K562 (cell line): ENCODE measurements around the gene METAP1. TPM values are rescaled to one million over a fixed set of nuclear protein-coding genes. Genes with fewer than 3 reads are reported as not detected.

ENCODE experiments used
- ATAC-seq: fragments of 200-7000 bp; cut with Tn5 transposase; 3 replicates; pipeline ENCODE4 v1.9.1; 2020; ENCODE audit warnings: moderate library complexity
- BruUV-seq: library from RNA; stranded (reverse); fragments of 400-500 nt; replicated peaks from 2 replicates; lab custom pipeline; 2021; lab: Mats Ljungman, UMichigan
- CTCF ChIA-PET: fragments of 300-600 bp; formaldehyde crosslinking; extraction: SDS; loops from one replicate; lab custom pipeline; 2021; ENCODE audit warnings: low intra/inter-chr PET ratio; lab: Yijun Ruan, JAX
- POLR2A ChIA-PET: fragments of 300-600, 350-650 bp; sonication (Branson Sonifier 250); formaldehyde crosslinking; extraction: SDS; loops from one replicate; lab custom pipeline; 2021; ENCODE audit warnings: antibody characterized with exemption, inconsistent platforms; lab: Yijun Ruan, JAX
- DNase-seq, 4 experiments: peaks; one replicate each; pipeline versions ENCODE4 v3.0.0 to v3.0.0-alpha.2; 2011 to 2018; ENCODE audit warnings: low spot score in 3 of 4, mixed read lengths in 3 of 4; ENCODE audit errors: extremely low read depth in 1 of 4
- FAIRE-seq: peaks from 2 replicates; lab custom pipeline; 2011; peaks lifted over from hg19 to GRCh38; lab: Jason Lieb, UNC
- H2AFZ ChIP-seq: 2 replicates; pipeline ENCODE4 v1.6.0; 2011; ENCODE audit warnings: low read depth, low read length, control low read depth, inconsistent platforms
- H3K27ac ChIP-seq: fragments of 200-600 bp; 3 replicates; pipeline ENCODE4 v1.8.0; 2011; ENCODE audit warnings: low read depth, mild to moderate bottlenecking, control low read depth, inconsistent platforms, low read length, moderate library complexity, mixed read lengths; ENCODE audit errors: extremely low read depth
- H3K27me3 ChIP-seq, 2 experiments: fragments of 300-600 bp in 1 of 2; 2 replicates in 1 of 2; 3 replicates in 1 of 2; pipeline versions ENCODE4 v1.6.0 to v1.8.0; 2011; ENCODE audit warnings: inconsistent platforms in 2 of 2, low read length in 2 of 2, mild to moderate bottlenecking in 1 of 2, mixed read lengths in 1 of 2, moderate library complexity in 1 of 2; ENCODE audit not compliant: control insufficient read depth in 2 of 2, insufficient read depth in 2 of 2
- H3K36me3 ChIP-seq: fragments of 300-600 bp; 3 replicates; pipeline ENCODE4 v1.8.0; 2011; ENCODE audit warnings: mild to moderate bottlenecking, low read length, inconsistent platforms; ENCODE audit not compliant: control insufficient read depth, insufficient read depth
- H3K4me1 ChIP-seq, 2 experiments: fragments of 200-600 bp in 1 of 2; replicated peaks in 1 of 2; 2 replicates in 1 of 2; 3 replicates in 1 of 2; pipeline versions ENCODE4 v1.5.1 to v1.8.0; 2011; ENCODE audit warnings: inconsistent platforms in 2 of 2, low read length in 2 of 2, mild to moderate bottlenecking in 1 of 2, mixed read lengths in 1 of 2, moderate library complexity in 1 of 2; ENCODE audit not compliant: control insufficient read depth in 2 of 2, insufficient read depth in 2 of 2
- H3K4me2 ChIP-seq: 2 replicates; pipeline ENCODE4 v1.6.1; 2011; ENCODE audit warnings: low read length, control low read depth, inconsistent platforms, mixed read lengths; ENCODE audit not compliant: insufficient read depth
- H3K4me3 ChIP-seq: fragments of 200-600 bp; sonication (generic), shearing (Covaris generic); 2 replicates; pipeline ENCODE4 v1.5.1; 2016; ENCODE audit warnings: control low read depth, inconsistent platforms
- H3K79me2 ChIP-seq: fragments of 200-600 bp; 3 replicates; pipeline ENCODE4 v1.8.0; 2011; ENCODE audit warnings: low read length, inconsistent platforms; ENCODE audit not compliant: control insufficient read depth, insufficient read depth
- H3K9ac ChIP-seq, 2 experiments: 2 replicates each; pipeline versions ENCODE4 v1.6.0 to v1.6.1; 2011; ENCODE audit warnings: low read depth in 2 of 2, low read length in 2 of 2, control low read depth in 1 of 2, inconsistent platforms in 1 of 2, mild to moderate bottlenecking in 1 of 2, mixed read lengths in 1 of 2; ENCODE audit not compliant: insufficient read depth in 1 of 2
- H3K9me1 ChIP-seq: one replicate; pipeline ENCODE4 v1.6.0; 2011; ENCODE audit warnings: inconsistent platforms, mild to moderate bottlenecking, low read length, moderate library complexity; ENCODE audit not compliant: control insufficient read depth, insufficient read depth
- H3K9me3 ChIP-seq: replicated peaks from 2 replicates; pipeline ENCODE4 v1.5.1; 2011; ENCODE audit warnings: low read depth, low read length, inconsistent platforms; ENCODE audit not compliant: control insufficient read depth, insufficient read depth
- H4K20me1 ChIP-seq: replicated peaks from 2 replicates; pipeline ENCODE4 v1.6.1; 2011; ENCODE audit warnings: low read length, inconsistent platforms, mixed read lengths; ENCODE audit not compliant: control insufficient read depth, insufficient read depth
- GTF2F1 ChIP-seq: IDR thresholded peaks from 2 replicates; pipeline ENCODE4 v1.6.1; 2011; ENCODE audit warnings: low read depth, low read length, improper control_type of control experiment
- HIVEP1 ChIP-seq: fragments of 250-450 bp; sonication (Bioruptor Pico); IDR thresholded peaks from 2 replicates; pipeline ENCODE4 v1.4.0; 2020; ENCODE audit warnings: mild to moderate bottlenecking
- MAZ ChIP-seq, 2 experiments: fragments of 450-650 bp in 1 of 2; sonication (generic) in 1 of 2; formaldehyde crosslinking; IDR thresholded peaks in 1 of 2; conservative IDR thresholded peaks in 1 of 2; 2 replicates each; pipeline versions ENCODE4 v1.4.0 to v1.5.0; 2020; ENCODE audit warnings: mild to moderate bottlenecking in 1 of 2, missing genetic modification reagents in 1 of 2
- MEF2A ChIP-seq: IDR thresholded peaks from 2 replicates; pipeline ENCODE4 v1.6.1; 2011; ENCODE audit warnings: low read depth, mild to moderate bottlenecking, low read length, moderate library complexity; ENCODE audit not compliant: control insufficient read depth
- MXI1 ChIP-seq: IDR thresholded peaks from 2 replicates; pipeline ENCODE4 v1.6.1; 2011; ENCODE audit warnings: low read depth, mild to moderate bottlenecking, improper control_type of control experiment, low read length
- NR1H2 ChIP-seq: sonication (generic); formaldehyde crosslinking; IDR thresholded peaks from 2 replicates; pipeline ENCODE4 v1.4.0; 2020; ENCODE audit warnings: mild to moderate bottlenecking, missing genetic modification reagents
- POLR2AphosphoS2 ChIP-seq: IDR thresholded peaks from 2 replicates; pipeline ENCODE4 v1.6.1; 2012; ENCODE audit warnings: low read length, improper control_type of control experiment
- POLR2H ChIP-seq: IDR thresholded peaks from 2 replicates; pipeline ENCODE4 v1.6.1; 2016; ENCODE audit warnings: missing genetic modification characterization, low read depth, mild to moderate bottlenecking, control low read depth, missing compliant biosample characterization, moderate library complexity
- SAP30 ChIP-seq: fragments of 200-600 bp; sonication (generic); IDR thresholded peaks from 2 replicates; pipeline ENCODE4 v1.6.1; 2012; ENCODE audit warnings: borderline replicate concordance, low read depth, mild to moderate bottlenecking, moderate library complexity, low read length, control low read depth, inconsistent platforms; ENCODE audit not compliant: insufficient read depth, poor library complexity, severe bottlenecking
- TFAM ChIP-seq: fragments of 250-450 bp; sonication (Bioruptor Pico); conservative IDR thresholded peaks from 2 replicates; pipeline ENCODE4 v1.5.0; 2021; ENCODE audit warnings: mild to moderate bottlenecking, moderate library complexity
- U2AF1 ChIP-seq: fragments of 200-400 bp; formaldehyde crosslinking; optimal IDR thresholded peaks from 2 replicates; pipeline ENCODE3; 2017; ENCODE audit warnings: mild to moderate bottlenecking, low read depth, low read length, moderate library complexity
- WGBS: fragments of 100-300 bp; shearing (Covaris generic); methylation state at CpG from one replicate; pipeline ENCODE4 v1.1.6; 2016; ENCODE audit warnings: low coverage, mixed read lengths; ENCODE audit not compliant: insufficient coverage; ENCODE audit errors: missing lambda C conversion rate; 5-methylcytosine and 5-hydroxymethylcytosine counted together
- in situ Hi-C: fragments of 300-500 bp; cut with MboI; formaldehyde crosslinking; loops from 4 replicates; pipeline ENCODE4 v1.15.0; 2018; ENCODE audit warnings: inconsistent platforms, mixed read lengths
- intact Hi-C: fragments of 100-400 bp; cut with micrococcal nuclease; formaldehyde crosslinking; loops from 2 replicates; pipeline ENCODE4 v1.14.2; 2022
- polyA plus RNA-seq, 8 experiments: library from polyadenylated mRNA; depleted of rRNA in 4 of 8; stranded (reverse) in 5 of 8; unstranded in 3 of 8; fragments of >200 nt; fragmentation: Nextera tagmentation in 2 of 8; fragmentation: Illumina TruSeq in 1 of 8; extraction: Ambion mirVana in 2 of 8; extraction: Trizol in 1 of 8; gene quantifications; 2 replicates each; pipeline versions ENCODE4 v1.2.1 to v1.2.3, GENCODE V29; 2011 to 2014; ENCODE audit warnings: inconsistent platforms in 1 of 8, missing spikeins in 1 of 8
- total RNA-seq, 7 experiments: library from RNA; depleted of rRNA in 6 of 7; stranded (reverse); fragments of >200 nt in 6 of 7; fragmentation: Illumina TruSeq in 2 of 7; extraction: Trizol in 2 of 7; gene quantifications; 2 replicates each; pipeline versions ENCODE4 v1.2.1 to v1.2.3, GENCODE V29; 2011 to 2021; ENCODE audit warnings: low replicate concordance in 1 of 7
- TF ChIP-seq, protein P1 (sequence below), 2 experiments: fragments of 450-650 bp; conservative IDR thresholded peaks; 2 replicates each; pipeline ENCODE4 v1.6.1; 2017; ENCODE audit warnings: mild to moderate bottlenecking in 2 of 2, moderate library complexity in 2 of 2
- TF ChIP-seq, protein P2 (sequence below), 2 experiments: fragments of 200-800 bp in 1 of 2; sonication (Bioruptor generic) in 1 of 2; sonication (generic) in 1 of 2; formaldehyde crosslinking in 1 of 2; IDR thresholded peaks in 1 of 2; conservative IDR thresholded peaks in 1 of 2; 2 replicates each; pipeline versions ENCODE4 v1.5.0 to v1.6.1; 2016 to 2020; ENCODE audit warnings: missing compliant biosample characterization in 1 of 2, missing genetic modification characterization in 1 of 2, missing genetic modification reagents in 1 of 2
- TF ChIP-seq, protein P3 (sequence below): fragments of 450-650 bp; IDR thresholded peaks from 2 replicates; pipeline ENCODE4 v1.6.1; 2017; ENCODE audit warnings: antibody characterized with exemption, mild to moderate bottlenecking

Gene METAP1
- total and polyA plus RNA-seq, 9 of the 15 experiments (the other 6 are each of a cell fraction or from before 2014, with no cell fraction given): 31.4 to 77.6 (median 59.5) TPM

GRCh38 chr4:98997166-98997565 is 1.6 kb downstream of the METAP1 start:
- DNase-seq (no peak), ATAC-seq (no peak), FAIRE-seq (no peak)
- ChIA-PET CTCF (no interaction called here), POLR2A (interaction anchor here (0.9 kb wide), 1 partner anchor 28 kb away, joined by 3 read pairs; no protein-coding TSS in a partner anchor)
- 13% methylated on average over 6 of the region's 6 CpGs for WGBS
- H3K79me2 ChIP-seq: peaks cover 65% of the 10 kb centered on the region
- no peak overlapping the region for H3K27ac ChIP-seq
- no peaks in the 10 kb centered on the region for H3K27me3 ChIP-seq
- in situ Hi-C loops: loop anchor here (5.0 kb wide), 1 partner anchor 60 kb away; no protein-coding TSS in a partner anchor
- intact Hi-C loops: loop anchor here (5.0 to 10.0 kb wide), 2 partner anchors 72 to 465 kb away; partner anchors contain the start of gene EIF4E
- peaks cover 14% of the 10 kb centered on the region; the same call in 2 of the 3 replicates for H3K36me3 ChIP-seq
- peak overlapping the region; percentile 99 for H3K4me3 ChIP-seq
- H2AFZ ChIP-seq: no peak overlapping the region
- peak overlapping the region; percentile 49 for H3K4me2 ChIP-seq
- no peaks in the 10 kb centered on the region; the same call in 1 of the 2 replicates for H3K9me3 ChIP-seq
- peaks cover 3% of the 10 kb centered on the region; the same call in 1 of the 2 replicates for H4K20me1 ChIP-seq
- BruUV-seq: no TSS peak
- H3K9ac ChIP-seq: peak overlapping the region in 1 of 2 experiments; percentile 91; a peak in 1 of 4 replicates
- peaks cover 4 to 8% of the 10 kb centered on the region in 2 experiments; a peak in 4 of 5 replicates for H3K4me1 ChIP-seq
- no peaks in the 10 kb centered on the region for H3K9me1 ChIP-seq
- TF ChIP-seq MXI1 (no peak), POLR2H (tag) (0 out of 2 replicates have a peak, but pooled peaks have one; percentile 17), GTF2F1 (no peak), HIVEP1 (no peak), MAZ (CRISPR knock-in tag; conservative IDR thresholded peaks at IDR 0.05 in 1 of 2, IDR thresholded peaks at IDR 0.05 in 1 of 2) (no peak), TFAM (no peak), POLR2AphosphoS2 (no peak), U2AF1 (no peak), SAP30 (no peak), MEF2A (peak; percentile 89), NR1H2 (CRISPR knock-in tag) (no peak)
- TF ChIP-seq, protein P1, sequence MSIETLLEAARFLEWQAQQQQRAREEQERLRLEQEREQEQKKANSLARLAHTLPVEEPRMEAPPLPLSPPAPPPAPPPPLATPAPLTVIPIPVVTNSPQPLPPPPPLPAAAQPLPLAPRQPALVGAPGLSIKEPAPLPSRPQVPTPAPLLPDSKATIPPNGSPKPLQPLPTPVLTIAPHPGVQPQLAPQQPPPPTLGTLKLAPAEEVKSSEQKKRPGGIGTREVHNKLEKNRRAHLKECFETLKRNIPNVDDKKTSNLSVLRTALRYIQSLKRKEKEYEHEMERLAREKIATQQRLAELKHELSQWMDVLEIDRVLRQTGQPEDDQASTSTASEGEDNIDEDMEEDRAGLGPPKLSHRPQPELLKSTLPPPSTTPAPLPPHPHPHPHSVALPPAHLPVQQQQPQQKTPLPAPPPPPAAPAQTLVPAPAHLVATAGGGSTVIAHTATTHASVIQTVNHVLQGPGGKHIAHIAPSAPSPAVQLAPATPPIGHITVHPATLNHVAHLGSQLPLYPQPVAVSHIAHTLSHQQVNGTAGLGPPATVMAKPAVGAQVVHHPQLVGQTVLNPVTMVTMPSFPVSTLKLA (conservative IDR thresholded peaks at IDR 0.05): peak in 1 of 2 experiments; percentile 29; a peak in 2 of 4 replicates
- TF ChIP-seq, protein P2, sequence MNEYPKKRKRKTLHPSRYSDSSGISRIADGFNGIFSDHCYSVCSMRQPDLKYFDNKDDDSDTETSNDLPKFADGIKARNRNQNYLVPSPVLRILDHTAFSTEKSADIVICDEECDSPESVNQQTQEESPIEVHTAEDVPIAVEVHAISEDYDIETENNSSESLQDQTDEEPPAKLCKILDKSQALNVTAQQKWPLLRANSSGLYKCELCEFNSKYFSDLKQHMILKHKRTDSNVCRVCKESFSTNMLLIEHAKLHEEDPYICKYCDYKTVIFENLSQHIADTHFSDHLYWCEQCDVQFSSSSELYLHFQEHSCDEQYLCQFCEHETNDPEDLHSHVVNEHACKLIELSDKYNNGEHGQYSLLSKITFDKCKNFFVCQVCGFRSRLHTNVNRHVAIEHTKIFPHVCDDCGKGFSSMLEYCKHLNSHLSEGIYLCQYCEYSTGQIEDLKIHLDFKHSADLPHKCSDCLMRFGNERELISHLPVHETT (CRISPR knock-in tag; conservative IDR thresholded peaks at IDR 0.05 in 1 of 2, IDR thresholded peaks at IDR 0.05 in 1 of 2): no peak
- TF ChIP-seq, protein P3, sequence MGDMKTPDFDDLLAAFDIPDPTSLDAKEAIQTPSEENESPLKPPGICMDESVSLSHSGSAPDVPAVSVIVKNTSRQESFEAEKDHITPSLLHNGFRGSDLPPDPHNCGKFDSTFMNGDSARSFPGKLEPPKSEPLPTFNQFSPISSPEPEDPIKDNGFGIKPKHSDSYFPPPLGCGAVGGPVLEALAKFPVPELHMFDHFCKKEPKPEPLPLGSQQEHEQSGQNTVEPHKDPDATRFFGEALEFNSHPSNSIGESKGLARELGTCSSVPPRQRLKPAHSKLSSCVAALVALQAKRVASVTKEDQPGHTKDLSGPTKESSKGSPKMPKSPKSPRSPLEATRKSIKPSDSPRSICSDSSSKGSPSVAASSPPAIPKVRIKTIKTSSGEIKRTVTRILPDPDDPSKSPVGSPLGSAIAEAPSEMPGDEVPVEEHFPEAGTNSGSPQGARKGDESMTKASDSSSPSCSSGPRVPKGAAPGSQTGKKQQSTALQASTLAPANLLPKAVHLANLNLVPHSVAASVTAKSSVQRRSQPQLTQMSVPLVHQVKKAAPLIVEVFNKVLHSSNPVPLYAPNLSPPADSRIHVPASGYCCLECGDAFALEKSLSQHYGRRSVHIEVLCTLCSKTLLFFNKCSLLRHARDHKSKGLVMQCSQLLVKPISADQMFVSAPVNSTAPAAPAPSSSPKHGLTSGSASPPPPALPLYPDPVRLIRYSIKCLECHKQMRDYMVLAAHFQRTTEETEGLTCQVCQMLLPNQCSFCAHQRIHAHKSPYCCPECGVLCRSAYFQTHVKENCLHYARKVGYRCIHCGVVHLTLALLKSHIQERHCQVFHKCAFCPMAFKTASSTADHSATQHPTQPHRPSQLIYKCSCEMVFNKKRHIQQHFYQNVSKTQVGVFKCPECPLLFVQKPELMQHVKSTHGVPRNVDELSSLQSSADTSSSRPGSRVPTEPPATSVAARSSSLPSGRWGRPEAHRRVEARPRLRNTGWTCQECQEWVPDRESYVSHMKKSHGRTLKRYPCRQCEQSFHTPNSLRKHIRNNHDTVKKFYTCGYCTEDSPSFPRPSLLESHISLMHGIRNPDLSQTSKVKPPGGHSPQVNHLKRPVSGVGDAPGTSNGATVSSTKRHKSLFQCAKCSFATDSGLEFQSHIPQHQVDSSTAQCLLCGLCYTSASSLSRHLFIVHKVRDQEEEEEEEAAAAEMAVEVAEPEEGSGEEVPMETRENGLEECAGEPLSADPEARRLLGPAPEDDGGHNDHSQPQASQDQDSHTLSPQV: no peak
